ENCODE results near the gene MARCHF11.

GRCh38 chr5:16128944-16129343 is 50.6 kb downstream of the MARCHF11 start:
- TF ChIP-seq EZH2 (IDR thresholded peaks at IDR 0.05) (no peak), POLR2AphosphoS5 (IDR thresholded peaks at IDR 0.05; ENCODE audit: borderline replicate concordance, low read depth, low read length) (no peak), FOXP2 (optimal IDR thresholded peaks at IDR 0.05; ENCODE audit: control extremely low read depth, extremely low read length, insufficient read depth) (no peak)

Data from SK-N-MC (cell line).